ENCODE results near the gene CREBBP.

The CREBBP gene

DNA sequence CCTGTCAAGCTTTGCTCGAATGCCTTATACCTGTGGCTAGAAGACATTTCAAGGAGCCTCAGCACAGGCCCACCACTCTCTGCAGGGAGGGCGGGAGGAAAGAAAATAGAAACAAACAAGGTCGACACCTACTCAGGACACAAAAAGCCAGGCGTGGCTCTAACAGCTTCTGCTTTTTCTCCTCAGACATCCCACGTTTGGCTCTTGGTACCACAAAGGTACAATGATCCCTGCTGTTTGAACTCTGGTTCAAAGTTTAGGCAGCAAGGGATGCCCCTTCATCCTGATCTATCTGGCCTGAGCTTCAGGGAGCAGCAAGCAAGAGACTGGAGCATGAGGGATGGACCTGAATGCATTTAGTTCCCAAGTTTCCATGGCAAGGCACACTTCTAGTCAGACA lies 57.1 kb downstream of the CREBBP start:
- no peaks in the 10 kb centered on the region for H3K9me3 ChIP-seq (ENCODE audit: severe bottlenecking)
- H3K27ac ChIP-seq: no peak overlapping the region
- peaks cover 10% of the 10 kb centered on the region for H3K36me3 ChIP-seq
- no peak overlapping the region for H3K4me3 ChIP-seq (ENCODE audit: low read depth, low read length)
- no peak for DNase-seq
- TF ChIP-seq, protein P1, sequence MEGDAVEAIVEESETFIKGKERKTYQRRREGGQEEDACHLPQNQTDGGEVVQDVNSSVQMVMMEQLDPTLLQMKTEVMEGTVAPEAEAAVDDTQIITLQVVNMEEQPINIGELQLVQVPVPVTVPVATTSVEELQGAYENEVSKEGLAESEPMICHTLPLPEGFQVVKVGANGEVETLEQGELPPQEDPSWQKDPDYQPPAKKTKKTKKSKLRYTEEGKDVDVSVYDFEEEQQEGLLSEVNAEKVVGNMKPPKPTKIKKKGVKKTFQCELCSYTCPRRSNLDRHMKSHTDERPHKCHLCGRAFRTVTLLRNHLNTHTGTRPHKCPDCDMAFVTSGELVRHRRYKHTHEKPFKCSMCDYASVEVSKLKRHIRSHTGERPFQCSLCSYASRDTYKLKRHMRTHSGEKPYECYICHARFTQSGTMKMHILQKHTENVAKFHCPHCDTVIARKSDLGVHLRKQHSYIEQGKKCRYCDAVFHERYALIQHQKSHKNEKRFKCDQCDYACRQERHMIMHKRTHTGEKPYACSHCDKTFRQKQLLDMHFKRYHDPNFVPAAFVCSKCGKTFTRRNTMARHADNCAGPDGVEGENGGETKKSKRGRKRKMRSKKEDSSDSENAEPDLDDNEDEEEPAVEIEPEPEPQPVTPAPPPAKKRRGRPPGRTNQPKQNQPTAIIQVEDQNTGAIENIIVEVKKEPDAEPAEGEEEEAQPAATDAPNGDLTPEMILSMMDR (IDR thresholded peaks at IDR 0.05; ENCODE audit: low read depth, low read length): no peak
- H3K27me3 ChIP-seq (ENCODE audit: insufficient read depth, low read depth, severe bottlenecking): no peaks in the 10 kb centered on the region

DNA sequence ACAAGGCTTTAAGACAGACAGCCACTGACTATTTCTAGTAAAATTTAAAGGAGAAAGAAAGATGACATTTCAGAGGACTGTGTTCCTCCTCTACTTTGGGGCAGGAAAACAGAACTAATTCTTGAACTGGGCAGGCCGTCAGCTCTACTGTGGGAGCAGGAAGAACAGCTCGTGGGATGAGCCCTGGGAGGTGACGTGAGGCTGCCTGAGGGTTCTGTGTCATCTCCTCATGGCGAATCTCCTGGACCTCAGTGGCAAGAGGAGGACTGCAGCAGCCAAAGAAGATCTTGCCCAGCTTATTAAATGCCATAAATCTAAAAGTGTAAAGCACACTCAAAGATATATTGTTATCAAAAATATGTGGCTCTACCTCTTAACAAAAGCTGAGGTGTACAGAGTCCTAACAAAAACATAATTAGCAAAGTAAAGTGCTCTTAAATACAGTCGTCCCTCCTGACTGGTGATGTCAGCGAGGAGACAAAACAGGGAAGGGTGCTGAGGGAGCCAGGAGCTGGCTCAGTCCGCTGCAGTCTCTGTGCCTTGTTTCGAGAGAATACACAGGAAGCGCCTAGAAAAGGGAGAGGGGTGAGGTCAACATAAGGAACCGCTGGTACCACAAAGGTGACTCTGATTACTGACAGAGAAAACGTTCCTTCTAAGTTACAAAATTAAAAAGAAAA lies 58.0 kb downstream of the CREBBP start:
- Histone ChIP-seq H3K27me3 (ENCODE audit: insufficient read depth, low read depth, severe bottlenecking) (no peaks in the 10 kb centered on the region), H3K4me3 (ENCODE audit: low read depth, low read length) (no peak overlapping the region), H3K9me3 (ENCODE audit: severe bottlenecking) (no peaks in the 10 kb centered on the region), H3K36me3 (peaks cover 7% of the 10 kb centered on the region; the same call in 1 of the 2 replicates), H3K27ac (no peak overlapping the region)
- no peak for DNase-seq
- TF ChIP-seq, protein P1 (IDR thresholded peaks at IDR 0.05; ENCODE audit: low read depth, low read length): no peak

DNA sequence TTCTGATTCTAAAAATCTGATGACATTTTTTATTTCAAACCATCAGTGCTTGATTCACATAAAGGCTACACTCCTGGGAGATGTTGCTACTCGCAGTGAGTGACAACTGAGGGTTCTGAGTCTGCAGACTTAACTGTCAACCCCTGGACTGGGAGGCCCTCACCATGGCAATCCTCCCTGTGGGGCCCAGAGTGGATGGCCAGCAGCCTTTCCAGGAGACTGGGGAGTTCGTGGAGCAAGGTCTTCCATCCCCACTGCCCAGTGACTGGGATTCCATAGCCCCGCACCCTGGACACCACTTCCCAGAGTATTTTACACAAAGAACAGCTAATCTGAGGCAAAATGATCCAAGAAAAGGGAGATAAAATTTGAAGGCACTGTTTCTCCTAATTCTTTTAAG lies 59.3 kb downstream of the CREBBP start:
- no peaks in the 10 kb centered on the region for H3K27me3 ChIP-seq (ENCODE audit: insufficient read depth, low read depth, severe bottlenecking)
- peaks cover 2% of the 10 kb centered on the region; the same call in 1 of the 2 replicates for H3K36me3 ChIP-seq
- TF ChIP-seq, protein P1 (IDR thresholded peaks at IDR 0.05; ENCODE audit: low read depth, low read length): no peak
- H3K4me3 ChIP-seq (ENCODE audit: low read depth, low read length): no peak overlapping the region
- no peak for DNase-seq
- no peaks in the 10 kb centered on the region for H3K9me3 ChIP-seq (ENCODE audit: severe bottlenecking)
- H3K27ac ChIP-seq: no peak overlapping the region

DNA sequence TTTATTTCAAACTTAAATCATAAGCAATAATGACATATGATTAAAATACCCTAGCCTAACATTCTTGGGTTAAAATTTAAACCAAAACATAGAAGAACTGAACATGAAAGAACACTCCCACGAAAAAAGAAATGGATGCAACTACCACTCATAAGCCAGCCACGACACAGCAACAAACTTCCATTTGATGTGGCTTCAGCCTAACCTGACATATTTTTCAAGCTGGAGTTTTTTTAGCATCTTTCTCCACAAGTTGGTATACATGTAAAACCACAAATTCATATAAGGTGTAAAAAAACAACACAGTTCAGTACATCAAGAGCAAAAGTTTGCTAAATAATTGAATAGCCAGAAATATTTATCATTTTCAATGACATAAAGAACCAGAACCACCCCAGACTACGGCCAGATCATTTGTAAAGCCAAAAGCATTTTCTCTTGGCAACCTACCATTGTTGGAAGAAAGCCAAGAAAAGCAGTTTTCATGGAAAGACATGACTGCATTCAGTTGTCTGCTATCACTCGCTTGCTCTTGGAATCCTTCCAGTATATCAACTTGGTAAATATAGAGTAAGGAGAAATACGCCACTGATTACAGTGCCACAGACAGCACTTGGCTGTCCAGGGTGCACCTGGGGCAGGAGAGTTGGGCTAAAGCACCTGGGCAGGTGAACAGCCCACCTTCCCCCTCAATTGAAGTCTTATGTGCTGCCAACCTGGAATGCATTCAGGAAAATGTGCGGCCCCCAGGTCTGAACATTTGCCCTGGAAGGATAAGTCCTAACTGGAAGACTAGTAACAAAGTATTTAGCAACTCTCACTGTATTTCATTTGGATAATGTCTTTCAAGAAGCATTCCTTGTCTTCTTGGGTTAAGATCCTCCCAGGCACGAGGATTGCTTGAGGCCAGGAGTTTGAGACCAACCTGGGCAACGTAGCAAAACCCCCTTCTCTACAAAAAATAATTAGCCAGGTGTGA lies 60.5 kb downstream of the CREBBP start:
- no peak for DNase-seq
- Histone ChIP-seq H3K27me3 (ENCODE audit: insufficient read depth, low read depth, severe bottlenecking) (no peaks in the 10 kb centered on the region), H3K36me3 (0 out of 2 replicates have a peak, but pooled peaks cover 2% of the 10 kb centered on the region), H3K27ac (no peak overlapping the region), H3K9me3 (ENCODE audit: severe bottlenecking) (no peaks in the 10 kb centered on the region), H3K4me3 (ENCODE audit: low read depth, low read length) (no peak overlapping the region)
- TF ChIP-seq, protein P1 (IDR thresholded peaks at IDR 0.05; ENCODE audit: low read depth, low read length): no peak

DNA sequence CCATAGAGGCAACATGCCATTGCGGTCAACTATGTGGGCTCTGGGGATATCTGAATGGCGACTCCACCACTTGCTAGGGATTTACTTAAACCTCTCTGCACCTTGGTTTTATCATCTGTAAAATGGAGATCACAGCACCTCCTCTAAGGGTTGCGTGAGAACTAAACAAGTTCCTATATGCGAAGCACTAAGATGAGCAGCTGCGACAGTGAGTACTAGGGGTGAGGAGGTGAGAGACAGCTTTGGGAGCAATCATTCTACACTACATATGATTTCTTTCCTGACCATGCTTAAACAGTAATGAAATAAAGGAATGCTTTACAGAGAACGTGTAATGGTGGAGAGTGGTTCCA lies 61.4 kb downstream of the CREBBP start:
- Histone ChIP-seq H3K27ac (no peak overlapping the region), H3K36me3 (0 out of 2 replicates have a peak, but pooled peaks cover 2% of the 10 kb centered on the region), H3K4me3 (ENCODE audit: low read depth, low read length) (no peak overlapping the region), H3K9me3 (ENCODE audit: severe bottlenecking) (no peaks in the 10 kb centered on the region), H3K27me3 (ENCODE audit: insufficient read depth, low read depth, severe bottlenecking) (no peaks in the 10 kb centered on the region)
- no peak for DNase-seq
- TF ChIP-seq, protein P1 (IDR thresholded peaks at IDR 0.05; ENCODE audit: low read depth, low read length): no peak

Measured in WERI-Rb-1 (cell line).